ENCODE data around the gene CHAC1. TPM values are rescaled to one million over a fixed set of nuclear protein-coding genes. Genes with fewer than 3 reads are reported as not detected.

CHAC1 gene
- total and polyA plus RNA-seq, 2 donors (not counting 1 experiment from before 2014, with no cell fraction given), result 7.5 to 62.6 TPM

GRCh38 chr15:40909662-40910630 is 43.3 kb upstream of the CHAC1 start:
- no peak overlapping the region for H3K4me2 ChIP-seq (ENCODE audit: extremely low read depth, insufficient read depth, low read length)

GRCh38 chr15:40911141-40911540 is 42.1 kb upstream of the CHAC1 start:
- Histone ChIP-seq H3K9me3 (ENCODE audit: control insufficient read depth, insufficient read depth, low read depth, low read length) (no peaks in the 10 kb centered on the region), H4K20me1 (ENCODE audit: control insufficient read depth, extremely low read depth, insufficient read depth, low read length) (no peaks in the 10 kb centered on the region), H3K27ac (ENCODE audit: insufficient read depth, low read length) (no peak overlapping the region), H3K4me3 (replicated peaks in 1 of 4; ENCODE audit: control extremely low read depth in 1 of 4, insufficient read depth in 1 of 4, low read depth in 3 of 4, low read length in 4 of 4) (no peak overlapping the region), H3K4me1 (ENCODE audit: control insufficient read depth, extremely low read depth, insufficient read depth, low read length) (peaks cover 12% of the 10 kb centered on the region), H2AFZ (ENCODE audit: low read length) (no peak overlapping the region), H3K36me3 (ENCODE audit: control insufficient read depth, insufficient read depth, low read length) (no peaks in the 10 kb centered on the region), H3K79me2 (ENCODE audit: control insufficient read depth, insufficient read depth, low read length) (no peaks in the 10 kb centered on the region), H3K27me3 (ENCODE audit: control insufficient read depth, insufficient read depth, low read length) (no peaks in the 10 kb centered on the region), H3K9ac (ENCODE audit: insufficient read depth, low read length) (no peak overlapping the region), H3K4me2 (ENCODE audit: extremely low read depth, insufficient read depth, low read length) (no peak overlapping the region)
- DNase-seq (ENCODE audit: low read depth in 2 of 2), result no peak
- TF ChIP-seq, protein P1, sequence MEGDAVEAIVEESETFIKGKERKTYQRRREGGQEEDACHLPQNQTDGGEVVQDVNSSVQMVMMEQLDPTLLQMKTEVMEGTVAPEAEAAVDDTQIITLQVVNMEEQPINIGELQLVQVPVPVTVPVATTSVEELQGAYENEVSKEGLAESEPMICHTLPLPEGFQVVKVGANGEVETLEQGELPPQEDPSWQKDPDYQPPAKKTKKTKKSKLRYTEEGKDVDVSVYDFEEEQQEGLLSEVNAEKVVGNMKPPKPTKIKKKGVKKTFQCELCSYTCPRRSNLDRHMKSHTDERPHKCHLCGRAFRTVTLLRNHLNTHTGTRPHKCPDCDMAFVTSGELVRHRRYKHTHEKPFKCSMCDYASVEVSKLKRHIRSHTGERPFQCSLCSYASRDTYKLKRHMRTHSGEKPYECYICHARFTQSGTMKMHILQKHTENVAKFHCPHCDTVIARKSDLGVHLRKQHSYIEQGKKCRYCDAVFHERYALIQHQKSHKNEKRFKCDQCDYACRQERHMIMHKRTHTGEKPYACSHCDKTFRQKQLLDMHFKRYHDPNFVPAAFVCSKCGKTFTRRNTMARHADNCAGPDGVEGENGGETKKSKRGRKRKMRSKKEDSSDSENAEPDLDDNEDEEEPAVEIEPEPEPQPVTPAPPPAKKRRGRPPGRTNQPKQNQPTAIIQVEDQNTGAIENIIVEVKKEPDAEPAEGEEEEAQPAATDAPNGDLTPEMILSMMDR (conservative IDR thresholded peaks at IDR 0.05 in 1 of 2, IDR thresholded peaks at IDR 0.05 in 1 of 2; ENCODE audit: low read depth in 1 of 2, low read length in 2 of 2), result no peak
- no peak for TF ChIP-seq EZH2 (IDR thresholded peaks at IDR 0.05; ENCODE audit: low read length, missing control alignments)

More at GRCh38 chr15:40909662-40910630, 43.3 kb upstream of the CHAC1 start:
- Histone ChIP-seq H2AFZ (ENCODE audit: low read length) (no peak overlapping the region), H3K9ac (ENCODE audit: insufficient read depth, low read length) (no peak overlapping the region), H3K4me3 (replicated peaks in 1 of 4; ENCODE audit: control extremely low read depth in 1 of 4, insufficient read depth in 1 of 4, low read depth in 3 of 4, low read length in 4 of 4) (no peak overlapping the region), H4K20me1 (ENCODE audit: control insufficient read depth, extremely low read depth, insufficient read depth, low read length) (no peaks in the 10 kb centered on the region), H3K4me1 (ENCODE audit: control insufficient read depth, extremely low read depth, insufficient read depth, low read length) (peaks cover 17% of the 10 kb centered on the region), H3K27me3 (ENCODE audit: control insufficient read depth, insufficient read depth, low read length) (no peaks in the 10 kb centered on the region), H3K36me3 (ENCODE audit: control insufficient read depth, insufficient read depth, low read length) (no peaks in the 10 kb centered on the region), H3K27ac (ENCODE audit: insufficient read depth, low read length) (no peak overlapping the region), H3K79me2 (ENCODE audit: control insufficient read depth, insufficient read depth, low read length) (no peaks in the 10 kb centered on the region), H3K9me3 (ENCODE audit: control insufficient read depth, insufficient read depth, low read depth, low read length) (no peaks in the 10 kb centered on the region)
- no peak for DNase-seq (ENCODE audit: low read depth in 2 of 2)
- TF ChIP-seq EZH2 (IDR thresholded peaks at IDR 0.05; ENCODE audit: low read length, missing control alignments), result no peak
- TF ChIP-seq, protein P1 (conservative IDR thresholded peaks at IDR 0.05 in 1 of 2, IDR thresholded peaks at IDR 0.05 in 1 of 2; ENCODE audit: low read depth in 1 of 2, low read length in 2 of 2), result no peak

GRCh38 chr15:40911693-40912092 is 41.6 kb upstream of the CHAC1 start:
- no peak overlapping the region for H3K4me2 ChIP-seq (ENCODE audit: extremely low read depth, insufficient read depth, low read length)
- no peaks in the 10 kb centered on the region for H3K36me3 ChIP-seq (ENCODE audit: control insufficient read depth, insufficient read depth, low read length)
- no peak overlapping the region for H3K27ac ChIP-seq (ENCODE audit: insufficient read depth, low read length)
- H3K9me3 ChIP-seq (ENCODE audit: control insufficient read depth, insufficient read depth, low read depth, low read length), result no peaks in the 10 kb centered on the region
- H4K20me1 ChIP-seq (ENCODE audit: control insufficient read depth, extremely low read depth, insufficient read depth, low read length), result no peaks in the 10 kb centered on the region
- no peak for DNase-seq (ENCODE audit: low read depth in 2 of 2)
- no peaks in the 10 kb centered on the region for H3K79me2 ChIP-seq (ENCODE audit: control insufficient read depth, insufficient read depth, low read length)
- peaks cover 7% of the 10 kb centered on the region for H3K4me1 ChIP-seq (ENCODE audit: control insufficient read depth, extremely low read depth, insufficient read depth, low read length)
- TF ChIP-seq, protein P1 (conservative IDR thresholded peaks at IDR 0.05 in 1 of 2, IDR thresholded peaks at IDR 0.05 in 1 of 2; ENCODE audit: low read depth in 1 of 2, low read length in 2 of 2), result no peak
- no peak for TF ChIP-seq EZH2 (IDR thresholded peaks at IDR 0.05; ENCODE audit: low read length, missing control alignments)
- no peak overlapping the region for H3K9ac ChIP-seq (ENCODE audit: insufficient read depth, low read length)
- H3K4me3 ChIP-seq (replicated peaks in 1 of 4; ENCODE audit: control extremely low read depth in 1 of 4, insufficient read depth in 1 of 4, low read depth in 3 of 4, low read length in 4 of 4), result no peak overlapping the region
- H2AFZ ChIP-seq (ENCODE audit: low read length), result no peak overlapping the region
- H3K27me3 ChIP-seq (ENCODE audit: control insufficient read depth, insufficient read depth, low read length), result no peaks in the 10 kb centered on the region

All from fibroblast of lung (primary cell).